ENCODE measurements around the gene C12orf60. TPM values are rescaled to one million over a fixed set of nuclear protein-coding genes. Genes with fewer than 3 reads are reported as not detected.

C12orf60 gene
- total RNA-seq, 1 donor from 2014 or later, result 1.3 TPM

DNA sequence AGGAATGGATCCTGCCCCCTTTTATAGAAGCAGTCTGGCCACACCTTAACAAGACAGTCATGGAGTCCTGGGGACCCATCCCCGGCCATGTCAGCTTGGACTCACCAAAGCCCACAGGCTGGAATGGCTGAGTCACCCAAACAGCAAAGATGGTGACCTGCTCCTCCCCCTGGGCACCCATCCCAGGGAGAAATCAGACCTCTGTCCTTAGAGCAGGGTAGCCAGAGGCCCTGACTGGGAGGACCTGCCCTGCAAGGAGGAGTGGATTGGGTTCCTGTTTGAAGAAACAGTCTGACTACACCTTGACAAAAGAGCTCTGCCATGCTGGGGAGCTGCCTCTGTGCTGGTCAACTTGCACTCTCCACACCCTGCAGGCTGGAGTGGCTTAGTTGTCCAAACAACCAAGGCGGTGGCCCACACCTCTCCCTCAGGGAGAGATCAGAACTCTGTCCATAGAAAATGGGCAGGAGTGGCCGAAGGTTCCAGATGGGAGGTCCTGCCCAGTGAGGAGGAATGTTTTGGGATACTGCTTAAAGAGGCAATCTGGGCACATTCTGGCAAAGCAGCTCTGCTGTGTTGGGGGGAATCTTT is 65.5 kb downstream of the C12orf60 start:
- Mint-ChIP-seq H3K27me3 (ENCODE audit: low read depth) (no peaks in the 10 kb centered on the region), H3K4me3 (no peak overlapping the region), H3K36me3 (peaks cover 19% of the 10 kb centered on the region), H3K4me1 (peaks cover 38% of the 10 kb centered on the region), H3K27ac (no peak overlapping the region), H3K9me3 (peaks cover 33% of the 10 kb centered on the region)
- DNase-seq (ENCODE audit: low spot score in 2 of 2, unreplicated experiment in 2 of 2), result no peak
- TF ChIP-seq, protein P1, sequence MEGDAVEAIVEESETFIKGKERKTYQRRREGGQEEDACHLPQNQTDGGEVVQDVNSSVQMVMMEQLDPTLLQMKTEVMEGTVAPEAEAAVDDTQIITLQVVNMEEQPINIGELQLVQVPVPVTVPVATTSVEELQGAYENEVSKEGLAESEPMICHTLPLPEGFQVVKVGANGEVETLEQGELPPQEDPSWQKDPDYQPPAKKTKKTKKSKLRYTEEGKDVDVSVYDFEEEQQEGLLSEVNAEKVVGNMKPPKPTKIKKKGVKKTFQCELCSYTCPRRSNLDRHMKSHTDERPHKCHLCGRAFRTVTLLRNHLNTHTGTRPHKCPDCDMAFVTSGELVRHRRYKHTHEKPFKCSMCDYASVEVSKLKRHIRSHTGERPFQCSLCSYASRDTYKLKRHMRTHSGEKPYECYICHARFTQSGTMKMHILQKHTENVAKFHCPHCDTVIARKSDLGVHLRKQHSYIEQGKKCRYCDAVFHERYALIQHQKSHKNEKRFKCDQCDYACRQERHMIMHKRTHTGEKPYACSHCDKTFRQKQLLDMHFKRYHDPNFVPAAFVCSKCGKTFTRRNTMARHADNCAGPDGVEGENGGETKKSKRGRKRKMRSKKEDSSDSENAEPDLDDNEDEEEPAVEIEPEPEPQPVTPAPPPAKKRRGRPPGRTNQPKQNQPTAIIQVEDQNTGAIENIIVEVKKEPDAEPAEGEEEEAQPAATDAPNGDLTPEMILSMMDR (IDR thresholded peaks at IDR 0.05; ENCODE audit: unreplicated experiment), result no peak

DNA sequence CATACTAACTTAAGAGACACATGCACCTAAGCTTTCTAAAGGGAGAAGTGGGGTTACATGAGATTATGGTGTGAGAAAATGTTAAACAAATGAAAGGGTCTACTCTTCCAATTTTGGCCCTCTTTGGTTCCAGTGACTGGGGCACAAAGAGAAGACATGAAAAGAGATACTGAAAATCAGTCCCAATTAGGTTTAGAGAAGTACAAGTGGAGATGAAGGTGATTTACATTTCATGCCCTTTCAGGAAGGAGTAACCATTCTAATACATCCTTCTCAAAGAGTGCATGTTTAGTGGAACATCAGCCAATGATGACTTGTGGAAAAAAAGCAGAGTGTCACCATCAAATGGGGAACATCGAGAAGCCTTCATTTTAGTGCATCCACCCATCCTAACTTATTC is 67.8 kb downstream of the C12orf60 start:
- Mint-ChIP-seq H3K36me3 (peaks cover 11% of the 10 kb centered on the region), H3K4me3 (no peak overlapping the region), H3K27me3 (ENCODE audit: low read depth) (no peaks in the 10 kb centered on the region), H3K9me3 (peaks cover 13% of the 10 kb centered on the region), H3K4me1 (peaks cover 49% of the 10 kb centered on the region), H3K27ac (peak overlapping the region; percentile 4)
- TF ChIP-seq, protein P1 (IDR thresholded peaks at IDR 0.05; ENCODE audit: unreplicated experiment), result no peak
- DNase-seq (ENCODE audit: low spot score in 2 of 2, unreplicated experiment in 2 of 2), result no peak

DNA sequence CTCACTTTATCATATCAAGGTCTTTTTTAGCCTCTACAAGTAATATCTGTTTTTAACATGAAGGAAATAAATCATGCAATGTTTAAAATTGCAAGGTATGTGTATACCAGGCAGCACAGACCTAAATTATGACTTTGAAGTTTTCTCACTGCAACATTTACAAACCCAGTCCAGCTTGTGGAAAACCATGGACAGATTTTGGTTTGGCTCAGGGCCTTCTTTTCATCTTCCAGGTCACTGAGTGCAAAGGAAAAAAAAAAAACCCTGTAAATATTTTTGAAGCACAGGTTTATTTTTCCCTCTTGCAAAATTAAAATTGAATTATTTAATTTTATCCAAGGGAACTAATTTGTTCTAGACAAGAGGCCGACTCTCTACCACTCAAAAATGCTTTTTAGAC is 68.4 kb downstream of the C12orf60 start:
- Mint-ChIP-seq H3K36me3 (peaks cover 10% of the 10 kb centered on the region), H3K27ac (no peak overlapping the region), H3K27me3 (ENCODE audit: low read depth) (no peaks in the 10 kb centered on the region), H3K9me3 (peaks cover 11% of the 10 kb centered on the region), H3K4me3 (no peak overlapping the region), H3K4me1 (peaks cover 49% of the 10 kb centered on the region)
- TF ChIP-seq, protein P1 (IDR thresholded peaks at IDR 0.05; ENCODE audit: unreplicated experiment), result no peak
- no peak for DNase-seq (ENCODE audit: low spot score in 2 of 2, unreplicated experiment in 2 of 2)

DNA sequence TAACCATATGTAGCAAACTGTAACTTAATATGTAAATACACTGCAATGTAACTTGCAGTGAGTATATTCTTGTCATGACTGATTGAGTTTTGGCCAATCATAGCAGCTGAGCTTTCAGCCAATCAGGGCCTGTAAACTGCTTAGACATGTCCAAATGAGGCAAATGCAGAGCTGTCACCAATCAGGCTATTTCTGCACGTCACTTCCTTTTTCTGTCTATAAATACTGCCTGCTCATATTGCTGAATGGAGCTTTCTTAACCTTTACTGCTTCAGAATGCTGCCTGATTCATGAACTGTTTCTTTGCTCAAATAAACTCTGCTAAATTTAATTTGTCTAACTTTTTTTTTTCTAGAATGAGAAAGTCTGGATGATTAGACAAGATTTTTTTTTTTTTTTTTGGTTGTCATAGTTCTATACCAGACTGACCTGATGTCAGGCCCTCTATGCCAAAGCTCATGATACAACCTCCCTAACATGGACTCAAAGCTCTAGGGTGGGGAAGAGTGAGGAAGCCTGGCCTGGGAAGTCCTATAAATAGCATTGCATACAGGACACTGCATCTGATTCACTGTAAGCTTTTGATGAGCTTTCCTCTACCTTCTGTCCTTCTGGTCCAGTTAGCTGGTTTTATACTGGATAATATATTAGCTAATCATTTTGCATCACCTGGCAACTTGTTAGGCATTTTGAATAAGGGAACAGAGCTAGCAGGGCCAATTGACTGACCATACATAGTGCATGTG is 70.1 kb downstream of the C12orf60 start:
- Mint-ChIP-seq H3K4me3 (no peak overlapping the region), H3K9me3 (no peaks in the 10 kb centered on the region), H3K27ac (peak overlapping the region; percentile 51), H3K4me1 (peaks cover 50% of the 10 kb centered on the region), H3K36me3 (no peaks in the 10 kb centered on the region), H3K27me3 (ENCODE audit: low read depth) (no peaks in the 10 kb centered on the region)
- no peak for DNase-seq (ENCODE audit: low spot score in 2 of 2, unreplicated experiment in 2 of 2)
- TF ChIP-seq, protein P1 (IDR thresholded peaks at IDR 0.05; ENCODE audit: unreplicated experiment), result no peak

Other genes with a start within 250 kb of the C12orf60 start
- gene PLBD1, start 235.8 kb upstream of the C12orf60 start, total RNA-seq, result 41.3 to 48.1 TPM (median 43.8 TPM) in 3 replicates
- 0.07 to 0.09 TPM (median 0.09 TPM) in 3 replicates for gene GUCY2C, start 107.1 kb upstream of the C12orf60 start, total RNA-seq
- 72.8 to 81.5 TPM (median 77.0 TPM) in 3 replicates for gene WBP11, start 192 bp upstream of the C12orf60 start, total RNA-seq
- 1.4 to 1.5 TPM (median 1.5 TPM) in 3 replicates for gene SMCO3, start 10.5 kb downstream of the C12orf60 start, total RNA-seq
- 2.3 to 2.4 TPM (median 2.4 TPM) in 3 replicates for gene ART4, start 39.9 kb downstream of the C12orf60 start, total RNA-seq
- gene MGP, start 82.2 kb downstream of the C12orf60 start, total RNA-seq, result 202 to 221 TPM (median 202 TPM) in 3 replicates
- gene ERP27, start 134.9 kb downstream of the C12orf60 start, total RNA-seq, result 55.2 to 60.4 TPM (median 58.1 TPM) in 3 replicates
- gene ARHGDIB, start 157.9 kb downstream of the C12orf60 start, total RNA-seq, result 26.2 to 30.1 TPM (median 28.5 TPM) in 3 replicates
- gene PDE6H, start 169.4 kb downstream of the C12orf60 start, total RNA-seq, result not detected in 3 replicates